ENCODE results near the gene EML6.

- TF ChIP-seq CTCF (IDR thresholded peaks at IDR 0.05) (no peak), EZH2 (IDR thresholded peaks at IDR 0.05) (no peak)
Observed at GRCh38 chr2:54768772-54769428, 45.4 kb downstream of the EML6 start.
